HEK293 (cell line): Measurements from ENCODE around the gene DMPK.

ENCODE experiments used
- FEZF1 ChIP-seq: fragments of 450-650 bp; formaldehyde crosslinking; IDR thresholded peaks from 2 replicates; pipeline ENCODE4 v1.5.1; 2016; ENCODE audit warnings: missing biosample characterization, missing genetic modification characterization
- RBAK ChIP-seq: fragments of 450-650 bp; formaldehyde crosslinking; IDR thresholded peaks from 2 replicates; pipeline ENCODE4 v1.5.1; 2016; ENCODE audit warnings: missing biosample characterization, missing genetic modification characterization
- SP2 ChIP-seq: fragments of 450-650 bp; formaldehyde crosslinking; IDR thresholded peaks from 2 replicates; pipeline ENCODE4 v1.5.1; 2016; ENCODE audit warnings: missing biosample characterization, missing genetic modification characterization
- TCF7L2 ChIP-seq: IDR thresholded peaks from 2 replicates; pipeline ENCODE4 v1.6.1; 2011; ENCODE audit warnings: low read depth, mild to moderate bottlenecking, inconsistent platforms, low read length, moderate library complexity, borderline replicate concordance
- TRIM28 ChIP-seq: IDR thresholded peaks from 2 replicates; pipeline ENCODE4 v1.6.1; 2011; ENCODE audit warnings: low read length, control low read depth, borderline replicate concordance
- ZBTB17 ChIP-seq: fragments of 450-650 bp; formaldehyde crosslinking; IDR thresholded peaks from 2 replicates; pipeline ENCODE4 v1.5.1; 2016; ENCODE audit warnings: missing biosample characterization, missing genetic modification characterization
- ZNF146 ChIP-seq: fragments of 450-650 bp; formaldehyde crosslinking; IDR thresholded peaks from 2 replicates; pipeline ENCODE4 v1.5.1; 2016; ENCODE audit warnings: missing biosample characterization, missing genetic modification characterization
- ZNF302 ChIP-seq: fragments of 450-650 bp; formaldehyde crosslinking; IDR thresholded peaks from 2 replicates; pipeline ENCODE4 v1.5.1; 2016; ENCODE audit warnings: missing biosample characterization, missing genetic modification characterization, low read depth
- ZNF335 ChIP-seq: fragments of 450-650 bp; formaldehyde crosslinking; conservative IDR thresholded peaks from 2 replicates; pipeline ENCODE4 v1.5.1; 2016; ENCODE audit warnings: missing biosample characterization, missing genetic modification characterization
- TF ChIP-seq, protein P1 (sequence below): fragments of 450-650 bp; formaldehyde crosslinking; IDR thresholded peaks from 2 replicates; pipeline ENCODE4 v1.5.1; 2016; ENCODE audit warnings: missing biosample characterization, missing genetic modification characterization
- TF ChIP-seq, protein P2 (sequence below): sonication (generic); formaldehyde crosslinking; IDR thresholded peaks from 2 replicates; pipeline ENCODE4 v1.8.1; 2022; ENCODE audit warnings: mild to moderate bottlenecking, moderate library complexity, missing genetic modification reagents
- TF ChIP-seq, protein P3 (sequence below): fragments of 450-650 bp; formaldehyde crosslinking; IDR thresholded peaks from 2 replicates; pipeline ENCODE4 v1.5.1; 2017; ENCODE audit warnings: missing biosample characterization, missing genetic modification characterization

DNA sequence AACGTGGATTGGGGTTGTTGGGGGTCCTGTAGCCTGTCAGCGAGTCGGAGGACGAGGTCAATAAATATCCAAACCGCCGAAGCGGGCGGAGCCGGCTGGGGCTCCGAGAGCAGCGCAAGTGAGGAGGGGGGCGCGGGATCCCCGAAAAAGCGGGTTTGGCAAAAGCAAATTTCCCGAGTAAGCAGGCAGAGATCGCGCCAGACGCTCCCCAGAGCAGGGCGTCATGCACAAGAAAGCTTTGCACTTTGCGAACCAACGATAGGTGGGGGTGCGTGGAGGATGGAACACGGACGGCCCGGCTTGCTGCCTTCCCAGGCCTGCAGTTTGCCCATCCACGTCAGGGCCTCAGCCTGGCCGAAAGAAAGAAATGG lies 12.5 kb downstream of the DMPK start:
- TF ChIP-seq SP2 (tag by site-specific recombination) (no peak), TRIM28 (no peak), FEZF1 (tag by site-specific recombination) (no peak), ZBTB17 (tag by site-specific recombination) (no peak), ZNF335 (tag by site-specific recombination) (peak; percentile 55), ZNF302 (tag by site-specific recombination) (no peak), TCF7L2 (no peak), ZNF146 (no peak), RBAK (tag by site-specific recombination) (no peak)
- TF ChIP-seq, protein P1, sequence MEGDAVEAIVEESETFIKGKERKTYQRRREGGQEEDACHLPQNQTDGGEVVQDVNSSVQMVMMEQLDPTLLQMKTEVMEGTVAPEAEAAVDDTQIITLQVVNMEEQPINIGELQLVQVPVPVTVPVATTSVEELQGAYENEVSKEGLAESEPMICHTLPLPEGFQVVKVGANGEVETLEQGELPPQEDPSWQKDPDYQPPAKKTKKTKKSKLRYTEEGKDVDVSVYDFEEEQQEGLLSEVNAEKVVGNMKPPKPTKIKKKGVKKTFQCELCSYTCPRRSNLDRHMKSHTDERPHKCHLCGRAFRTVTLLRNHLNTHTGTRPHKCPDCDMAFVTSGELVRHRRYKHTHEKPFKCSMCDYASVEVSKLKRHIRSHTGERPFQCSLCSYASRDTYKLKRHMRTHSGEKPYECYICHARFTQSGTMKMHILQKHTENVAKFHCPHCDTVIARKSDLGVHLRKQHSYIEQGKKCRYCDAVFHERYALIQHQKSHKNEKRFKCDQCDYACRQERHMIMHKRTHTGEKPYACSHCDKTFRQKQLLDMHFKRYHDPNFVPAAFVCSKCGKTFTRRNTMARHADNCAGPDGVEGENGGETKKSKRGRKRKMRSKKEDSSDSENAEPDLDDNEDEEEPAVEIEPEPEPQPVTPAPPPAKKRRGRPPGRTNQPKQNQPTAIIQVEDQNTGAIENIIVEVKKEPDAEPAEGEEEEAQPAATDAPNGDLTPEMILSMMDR, result no peak
- TF ChIP-seq, protein P2, sequence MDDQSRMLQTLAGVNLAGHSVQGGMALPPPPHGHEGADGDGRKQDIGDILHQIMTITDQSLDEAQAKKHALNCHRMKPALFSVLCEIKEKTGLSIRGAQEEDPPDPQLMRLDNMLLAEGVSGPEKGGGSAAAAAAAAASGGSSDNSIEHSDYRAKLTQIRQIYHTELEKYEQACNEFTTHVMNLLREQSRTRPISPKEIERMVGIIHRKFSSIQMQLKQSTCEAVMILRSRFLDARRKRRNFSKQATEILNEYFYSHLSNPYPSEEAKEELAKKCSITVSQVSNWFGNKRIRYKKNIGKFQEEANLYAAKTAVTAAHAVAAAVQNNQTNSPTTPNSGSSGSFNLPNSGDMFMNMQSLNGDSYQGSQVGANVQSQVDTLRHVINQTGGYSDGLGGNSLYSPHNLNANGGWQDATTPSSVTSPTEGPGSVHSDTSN, result no peak; the same call in 1 of the 2 replicates
- TF ChIP-seq, protein P3, sequence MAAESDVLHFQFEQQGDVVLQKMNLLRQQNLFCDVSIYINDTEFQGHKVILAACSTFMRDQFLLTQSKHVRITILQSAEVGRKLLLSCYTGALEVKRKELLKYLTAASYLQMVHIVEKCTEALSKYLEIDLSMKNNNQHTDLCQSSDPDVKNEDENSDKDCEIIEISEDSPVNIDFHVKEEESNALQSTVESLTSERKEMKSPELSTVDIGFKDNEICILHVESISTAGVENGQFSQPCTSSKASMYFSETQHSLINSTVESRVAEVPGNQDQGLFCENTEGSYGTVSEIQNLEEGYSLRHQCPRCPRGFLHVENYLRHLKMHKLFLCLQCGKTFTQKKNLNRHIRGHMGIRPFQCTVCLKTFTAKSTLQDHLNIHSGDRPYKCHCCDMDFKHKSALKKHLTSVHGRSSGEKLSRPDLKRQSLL (tag by site-specific recombination), result no peak
